NCI-H1436 (cell line): ENCODE measurements around the gene ARHGAP6.

Experiments used
- DNase-seq: peaks from one replicate; lab custom pipeline; 2025; lab: John Stamatoyannopoulos, UW

Gene ARHGAP6

DNA sequence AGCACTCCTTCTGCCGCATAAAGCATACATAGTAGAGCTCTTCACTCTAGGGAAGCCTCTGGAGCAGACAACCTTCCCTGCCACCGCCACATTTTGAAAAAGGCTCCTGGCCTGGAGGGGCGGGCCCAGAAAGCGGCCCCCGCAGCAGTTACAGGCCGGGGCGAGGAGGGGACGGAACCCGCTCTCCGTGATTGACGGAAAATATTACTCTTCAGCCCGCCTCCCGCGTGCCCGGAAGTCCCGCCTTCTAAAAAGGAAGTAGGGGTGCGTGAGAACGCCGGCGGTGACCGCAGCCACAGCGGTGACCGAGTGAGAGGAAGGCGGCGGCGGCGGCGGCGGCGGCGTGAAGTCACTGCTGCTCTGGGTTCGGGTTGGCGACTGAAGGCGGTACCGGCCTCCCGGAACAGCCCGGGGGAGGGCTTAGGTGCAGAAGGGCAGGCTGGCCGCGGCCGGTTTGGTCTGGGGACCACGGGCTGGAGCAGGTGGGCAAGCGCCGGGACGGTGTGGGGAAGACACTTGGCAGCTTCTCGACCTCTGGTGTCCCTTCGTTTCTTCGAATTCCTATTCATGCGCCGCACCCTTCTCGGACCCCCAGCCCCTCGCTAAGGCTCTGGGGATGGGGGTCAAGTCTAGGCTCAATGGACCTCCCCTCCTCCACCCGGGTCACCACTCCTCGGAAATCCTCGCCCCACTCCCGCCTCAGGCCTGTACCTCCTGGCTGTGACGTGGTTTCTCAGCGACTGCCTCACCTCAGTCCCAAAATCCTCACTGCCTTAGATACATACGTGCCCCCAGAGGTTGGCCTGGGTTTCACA lies 554.5 kb downstream of the ARHGAP6 start, which contains the start of gene HCCS:
HCCS (plus strand) TSS at position 296 of the 815 bp plus-strand sequence. CDS start 729 bp downstream, outside the sequence.
- DNase-seq: peak; percentile 68

DNA sequence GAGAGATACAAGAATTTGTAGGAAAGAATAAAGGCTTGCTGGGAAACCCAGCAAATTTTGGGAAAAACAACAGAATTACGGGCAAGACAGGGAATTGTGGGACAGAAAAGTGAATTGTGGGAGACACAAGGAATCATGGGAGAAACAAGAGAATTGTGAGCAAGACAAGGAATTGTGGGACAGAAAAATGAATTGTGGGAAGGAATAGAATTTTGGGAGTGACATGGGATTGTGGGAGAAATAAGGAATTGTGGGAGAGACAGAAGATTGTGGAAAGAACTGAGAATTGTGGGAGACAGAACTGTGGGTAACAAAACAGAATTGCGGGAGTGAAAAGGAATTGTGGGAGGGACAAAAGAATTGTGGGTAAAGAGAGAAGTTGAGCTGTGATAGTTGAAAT lies 555.8 kb downstream of the ARHGAP6 start:
- no peak for DNase-seq

DNA sequence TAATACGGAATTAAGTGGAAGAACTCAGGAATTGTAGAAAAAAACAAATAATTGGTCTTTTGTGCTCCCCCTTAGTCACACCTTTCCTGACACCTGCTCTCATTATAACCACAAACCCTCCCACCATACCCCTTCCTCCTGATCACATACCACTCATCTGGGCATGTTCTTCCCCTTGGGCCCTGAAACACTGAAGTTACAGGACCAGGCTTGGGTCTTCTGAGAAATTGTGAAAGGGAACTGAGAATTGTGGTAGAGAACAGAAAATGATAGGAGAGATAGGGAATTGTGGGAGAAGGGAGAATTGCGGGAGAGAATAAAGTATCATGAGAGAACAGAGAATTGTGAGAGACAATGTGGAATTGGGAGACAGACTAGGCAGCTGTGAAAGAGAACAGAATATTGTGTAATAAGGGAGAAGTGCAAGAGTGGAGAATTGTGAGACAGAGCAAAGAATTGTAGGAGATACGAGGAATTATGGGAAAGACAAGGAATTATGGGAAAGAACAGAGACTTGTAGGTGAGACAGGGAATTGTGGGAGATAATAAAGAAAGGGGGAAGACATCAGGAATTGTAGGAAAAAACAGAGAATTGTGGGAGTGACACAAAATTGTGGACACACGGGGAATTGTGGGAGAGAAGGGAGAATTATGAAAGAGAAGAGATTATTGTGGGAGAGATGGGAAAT lies 557.3 kb downstream of the ARHGAP6 start:
- no peak for DNase-seq

DNA sequence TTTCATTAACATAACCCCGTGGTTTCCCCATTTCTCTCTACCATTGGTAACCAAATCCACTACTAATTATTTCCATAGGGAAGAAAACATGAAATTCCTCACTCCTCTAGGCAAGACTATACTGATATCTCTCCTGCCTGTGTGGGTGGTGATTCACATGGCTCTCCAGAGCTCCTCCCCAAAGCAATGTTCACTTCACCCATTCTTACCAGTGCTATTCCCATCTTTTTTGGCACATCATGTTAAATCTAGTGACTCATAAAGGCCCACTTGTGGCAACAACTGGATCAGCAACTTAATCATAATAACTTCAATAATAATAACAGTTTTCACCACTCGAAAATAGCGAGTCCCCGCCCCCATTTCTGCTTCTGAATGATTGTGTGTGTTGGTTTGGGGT lies 560.6 kb downstream of the ARHGAP6 start:
- DNase-seq: no peak

DNA sequence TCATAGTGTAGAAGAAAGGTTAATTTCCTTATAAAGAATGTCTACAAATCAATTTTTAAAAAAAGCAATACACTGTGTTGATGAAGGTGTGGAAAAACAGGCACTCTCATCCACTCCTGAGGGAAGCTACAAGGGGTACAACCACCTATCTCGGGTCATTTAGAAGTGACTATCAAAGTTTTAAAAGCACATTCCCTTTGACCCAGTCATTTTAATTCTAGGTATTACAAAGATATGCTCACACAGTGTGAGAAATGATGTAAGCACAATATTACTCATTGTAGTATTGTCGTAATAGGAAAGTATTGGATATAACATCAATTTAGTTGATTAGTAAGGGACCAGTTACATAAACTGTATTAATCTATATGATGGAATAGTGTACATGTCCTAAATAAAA lies 562.0 kb downstream of the ARHGAP6 start:
- DNase-seq: no peak

DNA sequence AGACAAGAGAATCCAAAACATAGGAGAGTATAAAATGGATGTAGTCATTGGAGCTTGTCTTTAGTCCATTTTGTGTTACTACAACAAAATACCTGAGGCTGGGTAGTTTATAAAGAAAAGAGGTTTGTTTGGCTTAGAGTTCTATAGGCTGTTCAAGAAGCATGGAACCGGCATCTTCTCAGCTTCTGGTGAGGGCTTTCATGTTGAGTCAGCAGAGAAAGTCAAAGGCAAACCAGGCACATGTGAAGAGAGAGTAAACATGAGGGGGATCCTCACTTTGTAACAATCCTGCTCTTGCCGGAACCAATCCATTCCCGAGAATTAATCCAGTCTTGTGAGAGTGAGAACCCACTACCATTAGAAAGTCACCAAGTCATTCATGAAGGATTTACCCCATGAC lies 562.7 kb downstream of the ARHGAP6 start:
- no peak for DNase-seq

DNA sequence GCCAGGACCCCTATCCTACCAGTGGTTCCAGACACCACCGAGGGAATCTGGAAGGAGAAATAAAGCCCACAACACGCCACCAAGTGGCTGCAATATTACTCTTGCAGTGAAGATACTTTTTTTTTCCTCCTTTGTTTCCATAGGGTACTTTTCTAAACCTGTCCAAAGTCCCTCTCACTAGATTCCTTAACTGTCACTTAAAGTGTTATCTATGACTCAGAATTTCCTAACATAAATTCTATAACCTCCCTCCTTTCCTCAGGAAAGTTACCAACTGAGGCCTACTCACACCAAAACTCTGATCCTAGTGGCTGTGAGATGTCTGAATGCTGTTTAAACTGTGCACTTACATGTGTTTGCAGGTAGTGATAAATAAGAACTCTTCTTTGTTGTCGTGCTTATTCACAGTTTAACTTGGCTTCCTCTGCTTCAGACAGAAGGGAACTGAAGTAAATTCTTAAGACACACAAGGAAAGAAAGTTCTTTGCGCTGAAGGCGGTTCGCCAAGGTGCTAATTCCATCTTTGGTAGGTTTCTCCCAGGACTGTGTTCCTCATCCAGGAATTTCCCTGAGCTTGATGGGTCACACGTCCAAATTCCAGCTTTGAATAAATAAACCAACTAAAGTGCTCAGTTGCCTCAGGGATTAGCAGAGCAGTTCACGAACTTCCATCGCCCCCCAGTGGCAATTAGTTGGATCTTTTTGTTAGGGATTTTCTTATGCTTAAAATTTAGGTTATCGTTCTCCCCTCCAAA lies 565.3 kb downstream of the ARHGAP6 start:
- DNase-seq: no peak

DNA sequence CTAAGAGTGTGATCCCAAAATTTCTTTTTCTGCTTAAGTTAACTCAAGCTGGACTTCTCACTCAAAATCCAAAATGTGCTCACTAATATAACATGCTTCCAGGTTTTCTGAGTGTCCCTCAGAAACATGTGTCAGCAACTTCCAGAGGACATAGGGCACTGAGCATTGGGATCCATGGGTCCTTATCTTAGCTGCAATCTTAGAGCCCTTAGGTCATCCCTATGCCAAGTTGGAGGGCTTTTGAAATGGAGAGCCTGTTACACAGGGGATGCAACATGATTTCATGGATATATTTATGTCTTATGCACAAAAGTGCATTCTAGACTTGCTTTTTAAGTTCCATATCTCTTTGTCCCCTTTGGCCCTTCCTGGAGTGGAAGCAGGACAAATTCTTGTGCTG lies 566.3 kb downstream of the ARHGAP6 start:
- no peak for DNase-seq

DNA sequence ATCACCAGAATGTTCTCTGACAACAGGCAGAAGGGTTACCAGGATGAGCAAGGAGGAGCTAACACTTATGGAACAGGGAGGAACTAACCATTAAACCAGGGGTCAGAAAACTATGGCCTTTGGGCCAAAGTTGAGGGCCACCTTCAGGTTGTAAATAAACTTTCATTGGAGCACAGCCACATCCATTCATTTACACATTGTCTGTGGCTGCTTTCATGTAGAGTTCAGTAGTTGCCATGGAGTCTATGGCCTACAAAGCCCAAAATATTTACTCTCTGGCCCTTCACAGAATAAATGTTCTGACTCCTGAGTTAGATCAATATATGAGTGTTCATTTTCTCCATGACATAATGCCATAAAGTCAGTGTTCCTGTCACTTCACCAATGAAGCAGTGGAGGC lies 567.8 kb downstream of the ARHGAP6 start:
- no peak for DNase-seq

DNA sequence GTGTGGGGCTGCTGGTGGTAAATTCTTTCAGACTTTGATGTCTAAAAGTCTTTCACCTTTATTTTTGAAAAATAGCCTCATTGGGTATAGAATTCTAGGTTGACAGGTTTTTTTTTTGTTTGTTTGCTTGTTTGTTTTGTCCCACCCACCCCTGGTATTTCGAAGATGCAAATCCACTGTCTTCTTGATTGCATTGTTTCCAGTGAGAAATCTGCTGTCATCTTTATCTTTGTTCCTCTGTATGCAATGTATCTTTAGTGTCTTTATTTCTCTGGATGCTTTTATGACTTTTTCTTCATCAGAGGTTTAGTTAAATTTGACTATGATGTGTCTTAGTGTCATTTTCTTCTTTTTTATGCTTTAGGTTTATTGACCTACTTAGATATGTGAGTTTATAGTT lies 575.9 kb downstream of the ARHGAP6 start:
- DNase-seq: no peak
